ENCODE results near the gene CEMIP. TPM values are rescaled to one million over a fixed set of nuclear protein-coding genes. Genes with fewer than 3 reads are reported as not detected.

CEMIP gene
- total RNA-seq, 1 experiment from 2014 or later, result 3.5 TPM

GRCh38 chr15:80989518-80990478 lies 210.6 kb downstream of the CEMIP start, which contains the start of gene MESD:
Gene MESD (minus strand): TSS chr15:80989819. CDS start chr15:80989791, 28 bp downstream.
- CTCF ChIA-PET, result interaction anchor here (3.2 kb wide), 1 partner anchor 276 kb away, joined by 14 read pairs; no protein-coding TSS in a partner anchor
- no peaks in the 10 kb centered on the region for H3K36me3 ChIP-seq (ENCODE audit: control insufficient read depth in 1 of 2, insufficient read depth in 2 of 2, low read length in 2 of 2)
- no peaks in the 10 kb centered on the region for H3K27me3 ChIP-seq (ENCODE audit: insufficient read depth, low read length)
- H3K4me1 ChIP-seq (ENCODE audit: control insufficient read depth in 1 of 2, insufficient read depth in 2 of 2, low read length in 2 of 2), result peaks cover 13 to 29% of the 10 kb centered on the region in 2 experiments; a peak in 3 of 4 replicates
- H2AFZ ChIP-seq (ENCODE audit: low read depth, low read length, poor library complexity, severe bottlenecking), result peak within 1 kb of the TSS; percentile 97
- H4K20me1 ChIP-seq (ENCODE audit: insufficient read depth), result no peaks in the 10 kb centered on the region
- H3K9me3 ChIP-seq (ENCODE audit: control insufficient read depth in 1 of 2, insufficient read depth in 1 of 2, low read depth in 1 of 2, low read length in 2 of 2), result no peaks in the 10 kb centered on the region
- H3K9ac ChIP-seq (ENCODE audit: low read length), result peak within 1 kb of the TSS; percentile 87
- RAD21 ChIA-PET (ENCODE audit: low non-redundant PET in 1 of 2, low total read pairs in 2 of 2, uncharacterized antibody in 2 of 2, unreplicated experiment in 2 of 2), result interaction anchor here in 1 of 2 experiments (0.6 kb wide), 1 partner anchor 11 kb away, joined by 3 read pairs; the partner anchor contains the start of gene TLNRD1
- H3K4me2 ChIP-seq (ENCODE audit: low read length), result peak within 1 kb of the TSS; percentile 89
- peak; percentile 98 for ATAC-seq
- no peak for TF ChIP-seq JUND (IDR thresholded peaks at IDR 0.05)
- TF ChIP-seq MAX (IDR thresholded peaks at IDR 0.05), result peak; percentile 79
- TF ChIP-seq YY1 (IDR thresholded peaks at IDR 0.05; ENCODE audit: extremely low read depth, insufficient replicate concordance, low read depth, low read length), result peak; percentile 93
- no peak for TF ChIP-seq RAD21 (IDR thresholded peaks at IDR 0.05; ENCODE audit: low read depth)
- no peak for TF ChIP-seq REST (IDR thresholded peaks at IDR 0.05; ENCODE audit: low read depth)
- TF ChIP-seq TCF7L2 (IDR thresholded peaks at IDR 0.05; ENCODE audit: borderline replicate concordance, extremely low read depth, insufficient read depth, insufficient read length), result peak; percentile 96
- TF ChIP-seq SIN3A (IDR thresholded peaks at IDR 0.05; ENCODE audit: low read depth), result peak; percentile 83
- TF ChIP-seq CTCF (IDR thresholded peaks at IDR 0.05 in 2 of 3, conservative IDR thresholded peaks at IDR 0.05 in 1 of 3; ENCODE audit: borderline replicate concordance in 1 of 3, insufficient read depth in 1 of 3, low read depth in 2 of 3, low read length in 2 of 3), result no peak
- peak; percentile 89 for TF ChIP-seq POLR2A (IDR thresholded peaks at IDR 0.05; ENCODE audit: borderline replicate concordance, extremely low read depth, insufficient read depth, insufficient read length)
- TF ChIP-seq ELF1 (IDR thresholded peaks at IDR 0.05; ENCODE audit: borderline replicate concordance, low read depth), result no peak
- peak; percentile 49 for TF ChIP-seq SP1 (IDR thresholded peaks at IDR 0.05; ENCODE audit: low read depth)
- peak; percentile 58 for TF ChIP-seq ZFX (IDR thresholded peaks at IDR 0.05)
- TF ChIP-seq POLR2AphosphoS5 (IDR thresholded peaks at IDR 0.05; ENCODE audit: low read depth, low read length), result peak; percentile 97
- peak within 1 kb of the TSS; percentile 97 to 100 for H3K4me3 ChIP-seq (replicated peaks in 1 of 2; ENCODE audit: low read depth in 1 of 2, low read length in 2 of 2)
- TSS peak; percentile 99 for BruUV-seq (replicated peaks)
- H3K79me2 ChIP-seq (ENCODE audit: insufficient read depth, low read length), result peaks cover 46% of the 10 kb centered on the region
- no peaks in the 10 kb centered on the region for H3K9me2 ChIP-seq (ENCODE audit: insufficient read depth)
- intact Hi-C loops (cut with micrococcal nuclease), result loop anchor here (1.0 to 10.0 kb wide), 2 partner anchors 11 to 335 kb away; partner anchors contain the start of genes STARD5 and TLNRD1
- POLR2A ChIA-PET, result interaction anchor here (0.7 kb wide), 1 partner anchor 290 kb away, joined by 3 read pairs; no protein-coding TSS in a partner anchor
- peak; percentile 85 for DNase-seq (ENCODE audit: low read depth, low spot score)
- peak within 1 kb of the TSS; percentile 77 for H3K27ac ChIP-seq (ENCODE audit: low read depth, low read length)

Data from HCT116 (cell line).